ENCODE data around the gene TMEM185A. TPM values are rescaled to one million over a fixed set of nuclear protein-coding genes. Genes with fewer than 3 reads are reported as not detected.
"Not testable (repeated sequence)": the region's sequence is repeated elsewhere in the genome, so short reads cannot be mapped to it uniquely, and the experiment has no call there.

The TMEM185A gene
- total and polyA plus RNA-seq, 2 donors (not counting 1 experiment from before 2014, with no cell fraction given): 17.3 to 24.9 TPM

- not testable (repeated sequence) for H3K9me3 ChIP-seq (ENCODE audit: control insufficient read depth, insufficient read depth, low read depth, low read length); H3K27me3 ChIP-seq (ENCODE audit: control insufficient read depth, insufficient read depth, low read length); H3K4me3 ChIP-seq (replicated peaks in 1 of 4; ENCODE audit: control extremely low read depth in 1 of 4, insufficient read depth in 1 of 4, low read depth in 3 of 4, low read length in 4 of 4); DNase-seq (ENCODE audit: low read depth in 2 of 2); H2AFZ ChIP-seq (ENCODE audit: low read length); H3K27ac ChIP-seq (ENCODE audit: insufficient read depth, low read length); H3K36me3 ChIP-seq (ENCODE audit: control insufficient read depth, insufficient read depth, low read length); H3K4me2 ChIP-seq (ENCODE audit: extremely low read depth, insufficient read depth, low read length); H3K79me2 ChIP-seq (ENCODE audit: control insufficient read depth, insufficient read depth, low read length); H3K9ac ChIP-seq (ENCODE audit: insufficient read depth, low read length); H3K4me1 ChIP-seq (ENCODE audit: control insufficient read depth, extremely low read depth, insufficient read depth, low read length); H4K20me1 ChIP-seq (ENCODE audit: control insufficient read depth, extremely low read depth, insufficient read depth, low read length)
Measured at GRCh38 chrX:149551939-149552248, 79.7 kb downstream of the TMEM185A start.

GRCh38 chrX:149551245-149551938, 80.2 kb downstream of the TMEM185A start:
- H4K20me1 ChIP-seq (ENCODE audit: control insufficient read depth, extremely low read depth, insufficient read depth, low read length); H3K4me3 ChIP-seq (replicated peaks in 1 of 4; ENCODE audit: control extremely low read depth in 1 of 4, insufficient read depth in 1 of 4, low read depth in 3 of 4, low read length in 4 of 4); H2AFZ ChIP-seq (ENCODE audit: low read length); H3K27ac ChIP-seq (ENCODE audit: insufficient read depth, low read length); DNase-seq (ENCODE audit: low read depth in 2 of 2); H3K9me3 ChIP-seq (ENCODE audit: control insufficient read depth, insufficient read depth, low read depth, low read length); H3K4me2 ChIP-seq (ENCODE audit: extremely low read depth, insufficient read depth, low read length); H3K4me1 ChIP-seq (ENCODE audit: control insufficient read depth, extremely low read depth, insufficient read depth, low read length); H3K27me3 ChIP-seq (ENCODE audit: control insufficient read depth, insufficient read depth, low read length); H3K9ac ChIP-seq (ENCODE audit: insufficient read depth, low read length); H3K79me2 ChIP-seq (ENCODE audit: control insufficient read depth, insufficient read depth, low read length); H3K36me3 ChIP-seq (ENCODE audit: control insufficient read depth, insufficient read depth, low read length): not testable (repeated sequence)

GRCh38 chrX:149550454-149550853, 81.1 kb downstream of the TMEM185A start:
- not testable (repeated sequence) for DNase-seq (ENCODE audit: low read depth in 2 of 2); H3K9me3 ChIP-seq (ENCODE audit: control insufficient read depth, insufficient read depth, low read depth, low read length); H3K4me1 ChIP-seq (ENCODE audit: control insufficient read depth, extremely low read depth, insufficient read depth, low read length); H3K27me3 ChIP-seq (ENCODE audit: control insufficient read depth, insufficient read depth, low read length); H3K36me3 ChIP-seq (ENCODE audit: control insufficient read depth, insufficient read depth, low read length); H3K4me2 ChIP-seq (ENCODE audit: extremely low read depth, insufficient read depth, low read length); H2AFZ ChIP-seq (ENCODE audit: low read length); H3K27ac ChIP-seq (ENCODE audit: insufficient read depth, low read length); H3K79me2 ChIP-seq (ENCODE audit: control insufficient read depth, insufficient read depth, low read length); H3K9ac ChIP-seq (ENCODE audit: insufficient read depth, low read length); H3K4me3 ChIP-seq (replicated peaks in 1 of 4; ENCODE audit: control extremely low read depth in 1 of 4, insufficient read depth in 1 of 4, low read depth in 3 of 4, low read length in 4 of 4); H4K20me1 ChIP-seq (ENCODE audit: control insufficient read depth, extremely low read depth, insufficient read depth, low read length)

- not testable (repeated sequence) for H3K4me3 ChIP-seq (replicated peaks in 1 of 4; ENCODE audit: control extremely low read depth in 1 of 4, insufficient read depth in 1 of 4, low read depth in 3 of 4, low read length in 4 of 4); H3K36me3 ChIP-seq (ENCODE audit: control insufficient read depth, insufficient read depth, low read length); H3K27ac ChIP-seq (ENCODE audit: insufficient read depth, low read length); H3K27me3 ChIP-seq (ENCODE audit: control insufficient read depth, insufficient read depth, low read length); DNase-seq (ENCODE audit: low read depth in 2 of 2); H3K4me1 ChIP-seq (ENCODE audit: control insufficient read depth, extremely low read depth, insufficient read depth, low read length); H3K79me2 ChIP-seq (ENCODE audit: control insufficient read depth, insufficient read depth, low read length); H3K9ac ChIP-seq (ENCODE audit: insufficient read depth, low read length); H2AFZ ChIP-seq (ENCODE audit: low read length); H3K9me3 ChIP-seq (ENCODE audit: control insufficient read depth, insufficient read depth, low read depth, low read length); H4K20me1 ChIP-seq (ENCODE audit: control insufficient read depth, extremely low read depth, insufficient read depth, low read length); H3K4me2 ChIP-seq (ENCODE audit: extremely low read depth, insufficient read depth, low read length)
Measured at GRCh38 chrX:149549701-149550100, 81.9 kb downstream of the TMEM185A start, which contains the start of gene HSFX3. HSFX3 (minus strand) TSS chrX:149549924; CDS start chrX:149549852, 72 bp downstream.

- not testable (repeated sequence) for H4K20me1 ChIP-seq (ENCODE audit: control insufficient read depth, extremely low read depth, insufficient read depth, low read length); H3K4me3 ChIP-seq (replicated peaks in 1 of 4; ENCODE audit: control extremely low read depth in 1 of 4, insufficient read depth in 1 of 4, low read depth in 3 of 4, low read length in 4 of 4); H3K27me3 ChIP-seq (ENCODE audit: control insufficient read depth, insufficient read depth, low read length); H3K4me2 ChIP-seq (ENCODE audit: extremely low read depth, insufficient read depth, low read length); H3K27ac ChIP-seq (ENCODE audit: insufficient read depth, low read length); H3K4me1 ChIP-seq (ENCODE audit: control insufficient read depth, extremely low read depth, insufficient read depth, low read length); H3K79me2 ChIP-seq (ENCODE audit: control insufficient read depth, insufficient read depth, low read length); H2AFZ ChIP-seq (ENCODE audit: low read length); DNase-seq (ENCODE audit: low read depth in 2 of 2); H3K9ac ChIP-seq (ENCODE audit: insufficient read depth, low read length); H3K9me3 ChIP-seq (ENCODE audit: control insufficient read depth, insufficient read depth, low read depth, low read length); H3K36me3 ChIP-seq (ENCODE audit: control insufficient read depth, insufficient read depth, low read length)
Measured at GRCh38 chrX:149547782-149548181, 83.8 kb downstream of the TMEM185A start.

- not testable (repeated sequence) for H3K4me3 ChIP-seq (replicated peaks in 1 of 4; ENCODE audit: control extremely low read depth in 1 of 4, insufficient read depth in 1 of 4, low read depth in 3 of 4, low read length in 4 of 4); H3K27ac ChIP-seq (ENCODE audit: insufficient read depth, low read length); H3K27me3 ChIP-seq (ENCODE audit: control insufficient read depth, insufficient read depth, low read length); H3K9me3 ChIP-seq (ENCODE audit: control insufficient read depth, insufficient read depth, low read depth, low read length); H2AFZ ChIP-seq (ENCODE audit: low read length); H3K4me2 ChIP-seq (ENCODE audit: extremely low read depth, insufficient read depth, low read length); H3K9ac ChIP-seq (ENCODE audit: insufficient read depth, low read length); H3K79me2 ChIP-seq (ENCODE audit: control insufficient read depth, insufficient read depth, low read length); DNase-seq (ENCODE audit: low read depth in 2 of 2); H3K4me1 ChIP-seq (ENCODE audit: control insufficient read depth, extremely low read depth, insufficient read depth, low read length); H3K36me3 ChIP-seq (ENCODE audit: control insufficient read depth, insufficient read depth, low read length); H4K20me1 ChIP-seq (ENCODE audit: control insufficient read depth, extremely low read depth, insufficient read depth, low read length)
Measured at GRCh38 chrX:149546962-149547361, 84.6 kb downstream of the TMEM185A start.
